Effector memory CD4-positive, alpha-beta T cell (primary cell): ENCODE results near the gene ACOT12.
"Not testable (repeated sequence)": the region's sequence is repeated elsewhere in the genome, so short reads cannot be mapped to it uniquely, and the experiment has no call there.

Experiments used
- DNase-seq, 3 donors: peaks; one replicate each; pipeline ENCODE4 v3.0.0-alpha.2; 2020
- H3K27ac ChIP-seq: 2 replicates; pipeline ENCODE4 v1.7.0; 2013; ENCODE audit warnings: mild to moderate bottlenecking, low read length, moderate library complexity; ENCODE audit not compliant: insufficient read depth, poor library complexity, severe bottlenecking
- H3K27me3 ChIP-seq: replicated peaks from 2 replicates; pipeline ENCODE4 v1.7.0; 2013; ENCODE audit warnings: mild to moderate bottlenecking, low read length; ENCODE audit not compliant: insufficient read depth, control insufficient read depth, poor library complexity, severe bottlenecking
- H3K36me3 ChIP-seq: 2 replicates; pipeline ENCODE4 v1.7.0; 2013; ENCODE audit warnings: mild to moderate bottlenecking, low read length, moderate library complexity; ENCODE audit not compliant: control insufficient read depth, insufficient read depth
- H3K4me1 ChIP-seq: 2 replicates; pipeline ENCODE4 v1.7.0; 2013; ENCODE audit warnings: low read length, mild to moderate bottlenecking; ENCODE audit not compliant: control insufficient read depth, insufficient read depth, poor library complexity, severe bottlenecking
- H3K4me3 ChIP-seq: 2 replicates; pipeline ENCODE4 v1.7.0; 2013; ENCODE audit warnings: low read length, low read depth, mild to moderate bottlenecking; ENCODE audit not compliant: insufficient read depth, poor library complexity, severe bottlenecking
- H3K9me3 ChIP-seq: 2 replicates; pipeline ENCODE4 v1.7.0; 2013; ENCODE audit warnings: mild to moderate bottlenecking, low read length, moderate library complexity; ENCODE audit not compliant: control insufficient read depth

The ACOT12 gene

DNA sequence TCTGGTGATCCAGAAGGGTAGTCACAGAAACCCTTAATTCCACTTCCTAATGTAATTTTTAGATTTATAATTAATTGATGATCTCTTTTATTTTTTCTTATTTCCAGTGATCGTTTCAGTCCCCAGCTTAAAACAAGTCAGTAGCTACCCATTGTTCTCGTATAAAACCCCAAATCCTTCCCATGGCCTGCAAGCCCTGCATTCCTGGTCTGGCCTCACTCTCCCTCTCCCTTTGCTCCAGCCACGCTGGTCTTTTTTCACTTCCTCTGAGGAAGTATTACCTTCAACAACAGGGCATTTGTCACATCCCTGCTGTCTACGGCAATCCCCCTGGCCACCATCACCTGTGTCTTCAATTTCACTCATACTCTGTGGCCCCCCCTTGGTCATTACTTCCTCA, 44.8 kb downstream of the ACOT12 start:
- Histone ChIP-seq H3K36me3 (no peaks in the 10 kb centered on the region), H3K27ac (no peak overlapping the region), H3K9me3 (no peaks in the 10 kb centered on the region), H3K4me3 (no peak overlapping the region), H3K27me3 (no peaks in the 10 kb centered on the region), H3K4me1 (no peaks in the 10 kb centered on the region)
- no peak for DNase-seq

DNA sequence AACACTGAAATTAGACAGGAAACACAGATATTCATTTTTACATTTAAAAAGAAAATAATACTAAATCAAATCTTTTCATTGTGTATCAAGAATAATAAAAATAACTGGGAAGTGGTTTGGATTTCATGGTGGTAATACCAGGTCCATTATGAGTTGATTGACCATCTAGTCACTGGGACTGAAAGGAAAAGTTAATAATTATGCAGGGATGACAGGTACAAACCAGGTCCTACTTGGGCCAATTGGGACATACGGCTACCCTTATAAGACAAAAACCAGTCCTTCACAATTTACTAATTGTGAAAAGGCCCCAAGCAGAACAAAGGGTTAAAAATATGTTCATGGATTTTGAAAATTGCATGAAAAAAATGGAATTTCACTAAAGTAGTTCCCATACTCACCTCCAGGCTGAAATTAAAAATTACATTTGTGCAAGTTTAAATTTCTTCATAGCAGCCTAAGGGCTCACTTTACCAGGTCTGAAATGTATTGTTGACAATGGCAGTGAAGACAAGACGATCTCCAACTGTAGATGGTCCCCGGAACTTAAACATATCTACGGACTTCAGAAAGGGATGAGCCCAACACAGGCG, 48.4 kb downstream of the ACOT12 start:
- Histone ChIP-seq H3K36me3 (no peaks in the 10 kb centered on the region), H3K27ac (no peak overlapping the region), H3K4me3 (no peak overlapping the region), H3K9me3 (no peaks in the 10 kb centered on the region), H3K4me1 (no peaks in the 10 kb centered on the region), H3K27me3 (no peaks in the 10 kb centered on the region)
- no peak for DNase-seq

GRCh38 chr5:81344736-81345135, 49.2 kb downstream of the ACOT12 start:
- DNase-seq = no peak
- Histone ChIP-seq H3K36me3 (no peaks in the 10 kb centered on the region), H3K4me1 (no peaks in the 10 kb centered on the region), H3K9me3 (no peaks in the 10 kb centered on the region), H3K27me3 (no peaks in the 10 kb centered on the region), H3K4me3 (no peak overlapping the region), H3K27ac (no peak overlapping the region)

DNA sequence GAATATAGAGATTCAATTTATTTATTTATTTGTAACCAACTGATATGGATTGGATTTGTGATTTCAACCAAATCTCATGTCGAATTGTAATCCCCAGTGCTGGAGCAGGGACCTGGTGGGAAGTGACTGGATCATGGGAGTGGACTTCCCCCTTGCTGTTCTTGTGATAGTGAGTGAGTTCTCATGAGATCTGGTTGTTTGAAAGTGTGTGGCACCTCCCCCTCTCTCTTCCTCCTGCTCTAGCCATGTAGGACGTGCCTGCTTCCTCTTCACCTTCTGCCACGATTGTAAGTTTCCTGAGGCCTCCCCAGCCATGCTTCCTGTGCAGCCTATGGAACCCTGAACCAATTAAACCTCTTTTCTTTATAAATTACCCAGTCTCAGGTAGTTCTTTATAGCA, 55.7 kb downstream of the ACOT12 start:
- DNase-seq, H3K4me3 ChIP-seq, H3K27ac ChIP-seq, H3K4me1 ChIP-seq, H3K27me3 ChIP-seq, H3K9me3 ChIP-seq, H3K36me3 ChIP-seq: not testable (repeated sequence)

DNA sequence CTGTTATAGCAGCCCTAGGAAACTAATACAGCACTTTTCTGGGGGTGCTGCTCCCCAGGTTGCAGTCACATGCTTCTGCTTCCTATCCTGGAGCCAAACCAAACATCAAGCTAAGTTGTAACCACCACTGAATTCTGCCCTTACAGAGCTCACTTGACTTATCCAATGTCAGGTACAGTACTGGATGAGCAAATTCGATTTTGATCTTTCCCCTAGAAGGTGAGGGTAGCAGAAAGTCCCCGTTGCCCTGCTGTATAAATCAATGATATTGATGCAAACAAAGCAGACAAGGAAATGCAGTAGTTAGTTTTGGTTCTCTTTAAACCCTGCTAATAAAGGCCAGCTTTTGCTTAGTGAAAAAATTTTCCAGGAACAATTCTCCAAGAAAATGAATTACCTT, 56.1 kb downstream of the ACOT12 start:
- H3K9me3 ChIP-seq = no peaks in the 10 kb centered on the region
- H3K36me3 ChIP-seq = no peaks in the 10 kb centered on the region
- DNase-seq = no peak
- no peaks in the 10 kb centered on the region for H3K27me3 ChIP-seq
- H3K4me3 ChIP-seq = no peak overlapping the region
- no peaks in the 10 kb centered on the region for H3K4me1 ChIP-seq
- H3K27ac ChIP-seq = no peak overlapping the region

DNA sequence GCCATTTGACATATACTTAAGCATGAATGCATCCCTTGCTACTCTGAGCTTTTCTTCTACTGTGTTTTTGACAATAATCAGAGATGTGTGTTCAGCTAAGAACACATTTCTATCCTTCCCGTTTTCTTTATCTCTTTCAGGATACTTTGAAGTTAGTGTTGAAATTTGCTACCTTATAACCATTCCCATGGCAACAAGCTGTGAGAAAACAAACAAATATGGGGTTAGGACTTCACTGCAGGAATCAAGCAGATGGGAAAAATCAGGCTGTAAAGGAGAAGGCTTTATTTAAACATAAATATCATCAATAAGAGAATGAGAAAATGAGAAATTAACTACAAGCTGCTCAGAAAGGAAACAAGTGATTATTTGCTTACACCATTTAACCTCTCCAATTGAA, 57.4 kb downstream of the ACOT12 start:
- Histone ChIP-seq H3K27ac (no peak overlapping the region), H3K4me3 (no peak overlapping the region), H3K27me3 (no peaks in the 10 kb centered on the region), H3K36me3 (no peaks in the 10 kb centered on the region), H3K4me1 (no peaks in the 10 kb centered on the region), H3K9me3 (no peaks in the 10 kb centered on the region)
- no peak for DNase-seq

DNA sequence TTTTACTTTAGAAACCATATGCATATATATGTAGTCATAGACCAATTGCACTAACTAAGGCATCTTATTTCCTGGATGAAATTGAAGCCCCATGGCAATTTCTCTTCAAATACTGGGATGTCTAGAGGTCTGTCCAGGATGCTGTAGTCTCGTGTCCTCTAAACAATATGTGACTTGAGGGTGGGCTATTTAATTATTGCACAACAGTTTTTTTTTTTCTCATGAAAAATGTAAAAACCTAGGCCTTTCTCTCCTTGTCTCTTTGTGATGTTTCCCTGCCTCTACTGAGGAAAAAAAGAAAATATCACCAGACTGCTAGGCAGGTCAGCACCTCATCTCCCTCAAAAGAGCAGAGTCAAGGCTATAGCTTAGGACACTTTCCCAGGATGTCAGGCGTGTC, 58.0 kb downstream of the ACOT12 start:
- no peak overlapping the region for H3K27ac ChIP-seq
- no peaks in the 10 kb centered on the region for H3K36me3 ChIP-seq
- DNase-seq = no peak
- no peaks in the 10 kb centered on the region for H3K4me1 ChIP-seq
- H3K4me3 ChIP-seq = no peak overlapping the region
- no peaks in the 10 kb centered on the region for H3K9me3 ChIP-seq
- no peaks in the 10 kb centered on the region for H3K27me3 ChIP-seq

DNA sequence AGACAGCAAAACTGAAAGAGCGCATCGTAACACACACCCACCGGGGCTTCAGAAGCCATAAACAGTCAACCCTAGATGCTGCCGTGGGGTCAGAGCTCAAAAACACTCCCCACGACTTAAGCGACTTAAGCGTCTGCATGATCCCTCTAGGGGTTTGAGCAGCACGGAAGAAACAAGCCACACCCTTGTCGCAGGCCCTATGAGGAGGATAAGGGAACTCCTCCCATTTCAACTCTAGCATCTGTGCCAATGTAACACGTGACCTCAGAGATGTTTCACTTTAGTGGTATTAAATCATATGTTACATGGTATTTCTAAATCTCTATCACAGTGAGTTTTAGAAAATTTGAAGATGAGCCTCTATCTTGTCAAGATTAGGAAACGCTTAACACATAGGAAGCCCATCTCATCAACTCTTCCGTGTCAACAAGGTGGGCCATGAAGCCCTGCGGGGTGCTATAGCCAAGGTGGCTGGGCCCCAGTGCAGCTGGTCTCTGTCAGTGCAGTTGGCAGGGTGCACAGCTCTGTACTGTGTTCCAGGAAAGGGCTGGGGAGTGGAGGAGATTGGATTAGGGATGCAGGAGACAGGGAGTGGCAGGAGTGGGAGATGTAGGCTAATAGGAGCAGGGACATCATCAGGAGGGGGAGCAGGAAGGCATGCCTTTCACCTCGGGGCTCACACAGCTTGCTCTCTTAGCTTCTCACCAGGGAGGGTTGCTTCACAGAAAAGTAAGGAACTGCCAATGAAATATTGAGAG, 59.5 kb downstream of the ACOT12 start:
- H3K27me3 ChIP-seq = no peaks in the 10 kb centered on the region
- H3K36me3 ChIP-seq = no peaks in the 10 kb centered on the region
- DNase-seq = no peak
- H3K9me3 ChIP-seq = no peaks in the 10 kb centered on the region
- no peaks in the 10 kb centered on the region for H3K4me1 ChIP-seq
- H3K4me3 ChIP-seq = no peak overlapping the region
- no peak overlapping the region for H3K27ac ChIP-seq

- Histone ChIP-seq H3K4me1 (no peaks in the 10 kb centered on the region), H3K4me3 (no peak overlapping the region), H3K27ac (no peak overlapping the region), H3K9me3 (no peaks in the 10 kb centered on the region), H3K27me3 (no peaks in the 10 kb centered on the region), H3K36me3 (no peaks in the 10 kb centered on the region)
- DNase-seq = no peak
These were observed 67.4 kb downstream of the ACOT12 start for GRCh38 chr5:81326554-81326953.

DNA sequence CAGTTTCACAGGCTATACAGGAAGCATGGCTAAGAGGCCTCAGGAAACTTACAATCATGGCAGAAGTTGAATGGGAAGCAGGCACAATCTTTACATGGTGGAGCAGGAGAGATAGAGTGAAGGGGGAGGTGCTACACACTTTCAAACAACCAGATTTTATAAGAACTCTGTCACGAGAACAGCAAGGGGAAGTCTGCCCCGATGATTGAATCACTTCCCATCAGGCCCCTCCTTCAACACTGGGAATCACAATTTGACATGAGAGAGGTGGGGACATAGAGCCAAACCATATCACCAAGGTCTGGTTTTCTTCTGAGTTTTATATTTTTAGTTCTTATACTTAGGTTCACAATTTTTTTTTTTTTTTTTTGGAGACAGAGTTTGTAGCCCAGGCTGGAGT, 76.4 kb downstream of the ACOT12 start:
- Histone ChIP-seq H3K4me3 (no peak overlapping the region), H3K27ac (no peak overlapping the region), H3K27me3 (no peaks in the 10 kb centered on the region), H3K4me1 (no peaks in the 10 kb centered on the region), H3K9me3 (no peaks in the 10 kb centered on the region), H3K36me3 (peaks cover 15% of the 10 kb centered on the region)
- no peak for DNase-seq
